HL-60 (cell line): ENCODE results near the gene SLC25A6.

ENCODE experiments used
- DNase-seq, 2 experiments: peaks; one replicate each; pipeline ENCODE4 v3.0.0-alpha.2; 2010 to 2020; ENCODE audit warnings: low read depth in 1 of 2, low spot score in 1 of 2
- H3K27ac ChIP-seq: fragments of 250-450 bp; sonication (Bioruptor Pico); replicated peaks from 2 replicates; pipeline ENCODE4 v1.5.1; 2020; ENCODE audit warnings: mild to moderate bottlenecking, moderate library complexity
- H3K27me3 ChIP-seq: fragments of 250-450 bp; sonication (Bioruptor Pico); 2 replicates; pipeline ENCODE4 v1.5.1; 2021; ENCODE audit warnings: mild to moderate bottlenecking, moderate library complexity; ENCODE audit not compliant: insufficient read depth, poor library complexity, severe bottlenecking
- H3K4me3 ChIP-seq: replicated peaks from 2 replicates; pipeline ENCODE4 v1.5.1; 2011; ENCODE audit warnings: mild to moderate bottlenecking, control low read depth, low read length; ENCODE audit not compliant: insufficient read depth
- GABPA ChIP-seq: IDR thresholded peaks from 2 replicates; pipeline ENCODE4 v1.6.1; 2012; ENCODE audit warnings: low read depth
- POLR2AphosphoS5 ChIP-seq: IDR thresholded peaks from 2 replicates; pipeline ENCODE4 v1.6.1; 2012; ENCODE audit warnings: low read depth
- REST ChIP-seq: IDR thresholded peaks from 2 replicates; pipeline ENCODE4 v1.6.1; 2012; ENCODE audit warnings: low read depth; ENCODE audit not compliant: insufficient replicate concordance
- SPI1 ChIP-seq: IDR thresholded peaks from 2 replicates; pipeline ENCODE4 v1.6.1; 2012; ENCODE audit warnings: low read depth, mild to moderate bottlenecking, borderline replicate concordance
- TF ChIP-seq, protein P1 (sequence below): IDR thresholded peaks from one replicate; pipeline ENCODE4 v1.5.1; 2011; ENCODE audit warnings: low read length, control low read depth, inconsistent platforms; ENCODE audit not compliant: insufficient read depth

Gene SLC25A6

DNA sequence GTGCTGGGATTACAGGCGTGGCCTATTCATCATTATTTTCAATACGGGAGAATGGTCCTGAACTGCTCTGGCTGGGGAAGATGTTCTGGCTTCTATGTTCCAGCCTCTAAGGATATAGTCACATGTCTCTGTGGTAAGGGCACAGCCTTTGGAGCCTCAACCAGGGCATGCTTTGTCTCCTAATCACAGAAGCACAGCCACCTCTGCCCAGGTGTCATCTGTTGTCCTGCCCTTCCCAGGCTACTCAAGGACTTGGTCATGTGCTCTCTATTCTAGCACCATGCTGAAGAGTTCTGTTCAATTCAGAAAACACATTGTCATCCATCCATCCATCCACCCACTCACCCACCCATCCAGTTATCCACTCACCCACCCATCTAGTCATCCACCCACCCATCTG, 31.3 kb upstream of the SLC25A6 start:
- no peak overlapping the region for H3K27ac ChIP-seq
- no peak for DNase-seq
- TF ChIP-seq REST (no peak), GABPA (no peak), POLR2AphosphoS5 (no peak), SPI1 (no peak)
- TF ChIP-seq, protein P1, sequence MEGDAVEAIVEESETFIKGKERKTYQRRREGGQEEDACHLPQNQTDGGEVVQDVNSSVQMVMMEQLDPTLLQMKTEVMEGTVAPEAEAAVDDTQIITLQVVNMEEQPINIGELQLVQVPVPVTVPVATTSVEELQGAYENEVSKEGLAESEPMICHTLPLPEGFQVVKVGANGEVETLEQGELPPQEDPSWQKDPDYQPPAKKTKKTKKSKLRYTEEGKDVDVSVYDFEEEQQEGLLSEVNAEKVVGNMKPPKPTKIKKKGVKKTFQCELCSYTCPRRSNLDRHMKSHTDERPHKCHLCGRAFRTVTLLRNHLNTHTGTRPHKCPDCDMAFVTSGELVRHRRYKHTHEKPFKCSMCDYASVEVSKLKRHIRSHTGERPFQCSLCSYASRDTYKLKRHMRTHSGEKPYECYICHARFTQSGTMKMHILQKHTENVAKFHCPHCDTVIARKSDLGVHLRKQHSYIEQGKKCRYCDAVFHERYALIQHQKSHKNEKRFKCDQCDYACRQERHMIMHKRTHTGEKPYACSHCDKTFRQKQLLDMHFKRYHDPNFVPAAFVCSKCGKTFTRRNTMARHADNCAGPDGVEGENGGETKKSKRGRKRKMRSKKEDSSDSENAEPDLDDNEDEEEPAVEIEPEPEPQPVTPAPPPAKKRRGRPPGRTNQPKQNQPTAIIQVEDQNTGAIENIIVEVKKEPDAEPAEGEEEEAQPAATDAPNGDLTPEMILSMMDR, result no peak
- H3K4me3 ChIP-seq, result no peak overlapping the region
- no peaks in the 10 kb centered on the region for H3K27me3 ChIP-seq

DNA sequence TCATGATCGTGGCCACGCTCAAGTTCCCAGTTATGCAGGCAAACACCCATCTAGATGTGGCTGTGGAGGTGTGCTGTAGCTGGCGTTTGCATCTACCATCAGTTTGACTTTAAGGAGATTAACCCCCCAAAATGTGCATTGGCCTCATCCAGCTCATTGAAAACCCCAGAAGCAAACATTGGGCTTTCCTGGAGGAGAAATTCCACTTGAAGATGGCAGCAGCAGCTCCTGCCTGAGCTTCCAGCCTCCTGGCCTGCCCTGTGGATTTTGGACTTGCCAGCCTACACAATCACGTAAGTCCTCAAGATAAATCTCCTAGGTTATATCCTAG, 30.2 kb upstream of the SLC25A6 start:
- DNase-seq, result no peak
- H3K4me3 ChIP-seq, result no peak overlapping the region
- H3K27me3 ChIP-seq, result no peaks in the 10 kb centered on the region
- TF ChIP-seq GABPA (no peak), SPI1 (no peak), POLR2AphosphoS5 (no peak), REST (no peak)
- TF ChIP-seq, protein P1, result no peak
- no peak overlapping the region for H3K27ac ChIP-seq

DNA sequence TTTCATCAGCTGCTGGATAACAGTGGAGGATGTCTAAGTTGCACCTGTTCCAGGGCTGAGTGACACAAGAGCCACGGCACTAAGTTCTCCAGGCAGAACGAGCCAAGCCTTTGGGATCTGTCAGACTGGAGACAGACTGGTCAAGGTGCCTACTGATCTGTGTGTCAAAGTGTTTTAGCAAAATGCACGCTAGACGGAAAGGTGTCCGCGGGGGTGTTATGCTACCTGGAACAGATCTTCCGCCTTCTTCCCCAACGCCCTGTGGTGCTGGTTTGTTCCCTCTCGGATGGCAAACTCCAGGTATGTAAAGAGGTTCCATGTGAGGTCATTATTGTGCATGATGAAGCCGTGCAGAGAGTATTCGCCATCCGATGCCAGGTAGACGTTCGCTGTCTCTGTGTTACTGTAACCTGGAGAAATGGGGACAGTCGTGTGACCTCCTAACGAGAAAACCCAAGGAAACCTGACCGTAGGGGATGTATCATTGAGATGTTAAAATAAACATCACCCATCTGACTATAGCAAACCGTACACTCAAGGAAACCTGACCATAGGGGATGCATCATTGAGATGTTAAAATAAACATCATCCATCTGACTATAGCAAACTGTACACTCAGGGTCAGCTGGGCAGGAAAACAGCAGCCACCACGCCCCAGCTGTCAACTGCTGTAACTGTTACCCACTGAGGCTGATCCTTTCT, 29.7 kb upstream of the SLC25A6 start:
- H3K4me3 ChIP-seq, result no peak overlapping the region
- TF ChIP-seq REST (no peak), POLR2AphosphoS5 (no peak), SPI1 (no peak), GABPA (no peak)
- TF ChIP-seq, protein P1, result no peak
- DNase-seq, result no peak
- H3K27ac ChIP-seq, result no peak overlapping the region
- no peaks in the 10 kb centered on the region for H3K27me3 ChIP-seq
